HEK293T (cell line): Measurements from ENCODE around the gene NRP1.

Experiments used
- CTCF ChIA-PET: fragments of 350-600 bp; formaldehyde crosslinking; extraction: SDS; loops from one replicate; lab custom pipeline; 2021; ENCODE audit warnings: antibody characterized with exemption, inconsistent platforms; lab: Yijun Ruan, JAX
- POLR2A ChIA-PET: fragments of 350-600 bp; formaldehyde crosslinking; extraction: SDS; loops from one replicate; lab custom pipeline; 2020; ENCODE audit warnings: antibody characterized with exemption, inconsistent platforms; lab: Yijun Ruan, JAX
- DNase-seq: peaks from one replicate; pipeline ENCODE4 v3.0.0; 2012; ENCODE audit warnings: mixed read lengths; ENCODE audit errors: extremely low spot score
- ARNT ChIP-seq: fragments of 450-650 bp; IDR thresholded peaks from 2 replicates; pipeline ENCODE4 v1.6.1; 2017; ENCODE audit warnings: mild to moderate bottlenecking
- BHLHE40 ChIP-seq: fragments of 450-650 bp; IDR thresholded peaks from 2 replicates; pipeline ENCODE4 v1.6.1; 2016; ENCODE audit warnings: mild to moderate bottlenecking, moderate library complexity, borderline replicate concordance
- CTBP1 ChIP-seq: fragments of 450-650 bp; IDR thresholded peaks from 2 replicates; pipeline ENCODE4 v1.6.1; 2016; ENCODE audit warnings: borderline replicate concordance
- ELF4 ChIP-seq: fragments of 450-650 bp; IDR thresholded peaks from 2 replicates; pipeline ENCODE4 v1.6.1; 2017; ENCODE audit warnings: antibody characterized with exemption
- FOXA1 ChIP-seq: fragments of 450-650 bp; IDR thresholded peaks from 2 replicates; pipeline ENCODE4 v1.6.1; 2016; ENCODE audit warnings: mild to moderate bottlenecking
- FOXK2 ChIP-seq: fragments of 450-650 bp; IDR thresholded peaks from 2 replicates; pipeline ENCODE4 v1.6.1; 2016; ENCODE audit warnings: mild to moderate bottlenecking
- FOXM1 ChIP-seq: fragments of 450-650 bp; IDR thresholded peaks from 2 replicates; pipeline ENCODE4 v1.6.1; 2017; ENCODE audit warnings: mild to moderate bottlenecking, borderline replicate concordance
- HDGF ChIP-seq: fragments of 450-650 bp; IDR thresholded peaks from 2 replicates; pipeline ENCODE4 v1.6.1; 2017; ENCODE audit warnings: antibody characterized with exemption, borderline replicate concordance
- L3MBTL2 ChIP-seq: fragments of 450-650 bp; conservative IDR thresholded peaks from 2 replicates; pipeline ENCODE4 v1.6.1; 2016; ENCODE audit warnings: mild to moderate bottlenecking
- LEF1 ChIP-seq: fragments of 450-650 bp; IDR thresholded peaks from 2 replicates; pipeline ENCODE4 v1.6.1; 2017; ENCODE audit warnings: mild to moderate bottlenecking, borderline replicate concordance
- NFRKB ChIP-seq: fragments of 450-650 bp; IDR thresholded peaks from 2 replicates; pipeline ENCODE4 v1.6.1; 2016; ENCODE audit warnings: mild to moderate bottlenecking, moderate library complexity
- PKNOX1 ChIP-seq: fragments of 450-650 bp; IDR thresholded peaks from 2 replicates; pipeline ENCODE4 v1.6.1; 2016
- SP1 ChIP-seq: fragments of 450-650 bp; IDR thresholded peaks from 2 replicates; pipeline ENCODE4 v1.6.1; 2017
- SUZ12 ChIP-seq: fragments of 450-650 bp; IDR thresholded peaks from 2 replicates; pipeline ENCODE4 v1.6.1; 2016; ENCODE audit warnings: mild to moderate bottlenecking
- TARDBP ChIP-seq: fragments of 450-650 bp; IDR thresholded peaks from 2 replicates; pipeline ENCODE4 v1.6.1; 2016
- ZNF384 ChIP-seq: fragments of 450-650 bp; IDR thresholded peaks from 2 replicates; pipeline ENCODE4 v1.6.1; 2016

NRP1 gene

GRCh38 chr10:33235251-33235884, 99.1 kb downstream of the NRP1 start:
- no peak for TF ChIP-seq ZNF384
- no peak for TF ChIP-seq NFRKB
- no peak for TF ChIP-seq SP1
- no peak for TF ChIP-seq TARDBP
- TF ChIP-seq FOXM1, result no peak
- TF ChIP-seq HDGF, result no peak
- TF ChIP-seq CTBP1, result no peak
- TF ChIP-seq FOXA1, result no peak
- no peak for TF ChIP-seq SUZ12
- no peak for TF ChIP-seq L3MBTL2
- TF ChIP-seq FOXK2, result no peak
- TF ChIP-seq LEF1, result no peak
- TF ChIP-seq PKNOX1, result no peak
- TF ChIP-seq BHLHE40, result no peak
- TF ChIP-seq ELF4, result no peak
- POLR2A ChIA-PET, result no interaction called here
- CTCF ChIA-PET, result no interaction called here
- DNase-seq, result no peak

GRCh38 chr10:33234831-33235237, 99.6 kb downstream of the NRP1 start:
- no peak for DNase-seq
- ChIA-PET CTCF (no interaction called here), POLR2A (no interaction called here)
- TF ChIP-seq PKNOX1 (no peak), NFRKB (no peak), TARDBP (no peak), BHLHE40 (no peak), ZNF384 (no peak), SP1 (no peak), L3MBTL2 (no peak), CTBP1 (no peak), LEF1 (no peak), FOXK2 (no peak)

GRCh38 chr10:33233635-33234034, 100.8 kb downstream of the NRP1 start:
- no peak for DNase-seq
- CTCF ChIA-PET, result interaction anchor here (0.6 kb wide), 2 partner anchors 9 to 40 kb away, joined by 3 read pairs; no protein-coding TSS in a partner anchor
- POLR2A ChIA-PET, result no interaction called here
- no peak for TF ChIP-seq TARDBP
- no peak for TF ChIP-seq PKNOX1
- TF ChIP-seq NFRKB, result no peak
- TF ChIP-seq ZNF384, result no peak
- TF ChIP-seq BHLHE40, result no peak
- TF ChIP-seq ELF4, result no peak
- no peak for TF ChIP-seq LEF1
- no peak for TF ChIP-seq SP1
- no peak for TF ChIP-seq FOXM1
- no peak for TF ChIP-seq HDGF
- TF ChIP-seq FOXK2, result no peak
- TF ChIP-seq FOXA1, result no peak

- POLR2A ChIA-PET, result no interaction called here
- CTCF ChIA-PET, result no interaction called here
- no peak for DNase-seq
- no peak for TF ChIP-seq TARDBP
- no peak for TF ChIP-seq L3MBTL2
- no peak for TF ChIP-seq FOXM1
- no peak for TF ChIP-seq FOXA1
- no peak for TF ChIP-seq ARNT
- TF ChIP-seq SP1, result no peak
- TF ChIP-seq ELF4, result no peak
- no peak for TF ChIP-seq SUZ12
- no peak for TF ChIP-seq FOXK2
- TF ChIP-seq ZNF384, result no peak
- no peak for TF ChIP-seq BHLHE40
- no peak for TF ChIP-seq HDGF
- no peak for TF ChIP-seq NFRKB
Measured at GRCh38 chr10:33233221-33233620, 101.2 kb downstream of the NRP1 start.

- ChIA-PET POLR2A (no interaction called here), CTCF (no interaction called here)
- no peak for TF ChIP-seq FOXK2
- no peak for TF ChIP-seq ELF4
- no peak for TF ChIP-seq CTBP1
- no peak for TF ChIP-seq NFRKB
- no peak for TF ChIP-seq LEF1
- no peak for TF ChIP-seq BHLHE40
- no peak for TF ChIP-seq SUZ12
- TF ChIP-seq FOXM1, result no peak
- TF ChIP-seq ZNF384, result no peak
- no peak for TF ChIP-seq L3MBTL2
- TF ChIP-seq ARNT, result no peak
- no peak for TF ChIP-seq TARDBP
- no peak for TF ChIP-seq HDGF
- TF ChIP-seq FOXA1, result no peak
- TF ChIP-seq PKNOX1, result no peak
- no peak for TF ChIP-seq SP1
- no peak for DNase-seq
Measured at GRCh38 chr10:33231621-33232350, 102.7 kb downstream of the NRP1 start.
